Left hindlimb (tissue), 1 donor: ENCODE measurements around the gene ST6GALNAC4.
A peak's percentile ranks its signal among the peaks of the same experiment; 100 is the strongest.

ENCODE experiments used
- DNase-seq: peaks from one replicate; pipeline ENCODE4 v3.0.0-alpha.2; 2018

The ST6GALNAC4 gene

GRCh38 chr9:127928676-127929624 lies 12.1 kb upstream of the ST6GALNAC4 start:
- DNase-seq: no peak

GRCh38 chr9:127927988-127928675 lies 11.3 kb upstream of the ST6GALNAC4 start:
- no peak for DNase-seq

GRCh38 chr9:127927201-127927987 lies 10.6 kb upstream of the ST6GALNAC4 start:
- no peak for DNase-seq

GRCh38 chr9:127926906-127927200 lies 10.0 kb upstream of the ST6GALNAC4 start:
- no peak for DNase-seq

GRCh38 chr9:127925959-127926905 lies 9.4 kb upstream of the ST6GALNAC4 start:
- no peak for DNase-seq

- DNase-seq: no peak
Observed at GRCh38 chr9:127924736-127925444, 8.0 kb upstream of the ST6GALNAC4 start.

GRCh38 chr9:127923771-127924170 lies 6.9 kb upstream of the ST6GALNAC4 start:
- no peak for DNase-seq

- no peak for DNase-seq
Observed at GRCh38 chr9:127923046-127923445, 6.2 kb upstream of the ST6GALNAC4 start.

- DNase-seq: no peak
Observed at GRCh38 chr9:127921557-127922120, 4.8 kb upstream of the ST6GALNAC4 start.

GRCh38 chr9:127920794-127921193 lies 4.0 kb upstream of the ST6GALNAC4 start:
- DNase-seq: no peak

- peak; percentile 72 for DNase-seq
Observed at GRCh38 chr9:127919253-127919815, 2.5 kb upstream of the ST6GALNAC4 start.

- DNase-seq: no peak
Observed at GRCh38 chr9:127918183-127919107, 1.6 kb upstream of the ST6GALNAC4 start.

- no peak for DNase-seq
Observed at GRCh38 chr9:127917603-127918002, 762 bp upstream of the ST6GALNAC4 start.

- DNase-seq: no peak
Observed at GRCh38 chr9:127915801-127916719, 781 bp downstream of the ST6GALNAC4 start.

GRCh38 chr9:127915325-127915752 lies 1.5 kb downstream of the ST6GALNAC4 start:
- DNase-seq: no peak

- DNase-seq: peak; percentile 10
Observed at GRCh38 chr9:127913682-127914081, 3.2 kb downstream of the ST6GALNAC4 start.

- DNase-seq: peak; percentile 2
Observed at GRCh38 chr9:127912882-127913281, 4.0 kb downstream of the ST6GALNAC4 start.

GRCh38 chr9:127912296-127912695 lies 4.5 kb downstream of the ST6GALNAC4 start:
- DNase-seq: peak; percentile 20
